ENCODE measurements around the gene TMA7B. TPM values are rescaled to one million over a fixed set of nuclear protein-coding genes. Genes with fewer than 3 reads are reported as not detected.

The TMA7B gene
- total RNA-seq, 1 donor from 2014 or later: 1.0 TPM

- Mint-ChIP-seq H3K4me1 (ENCODE audit: unreplicated experiment) (no peaks in the 10 kb centered on the region), H3K4me3 (ENCODE audit: unreplicated experiment) (no peak overlapping the region), H3K27ac (ENCODE audit: unreplicated experiment) (no peak overlapping the region), H3K36me3 (ENCODE audit: low read depth, unreplicated experiment) (no peaks in the 10 kb centered on the region), H3K9me3 (ENCODE audit: unreplicated experiment) (no peaks in the 10 kb centered on the region), H3K27me3 (ENCODE audit: unreplicated experiment) (no peaks in the 10 kb centered on the region)
- no peak for DNase-seq (ENCODE audit: low spot score)
- TF ChIP-seq CTCF (IDR thresholded peaks at IDR 0.05; ENCODE audit: unreplicated experiment): no peak
Observed at GRCh38 chr22:39980596-39980995, 20.4 kb downstream of the TMA7B start.

GRCh38 chr22:39983346-39983745 is 23.1 kb downstream of the TMA7B start:
- Mint-ChIP-seq H3K4me1 (ENCODE audit: unreplicated experiment) (no peaks in the 10 kb centered on the region), H3K36me3 (ENCODE audit: low read depth, unreplicated experiment) (no peaks in the 10 kb centered on the region), H3K27me3 (ENCODE audit: unreplicated experiment) (no peaks in the 10 kb centered on the region), H3K9me3 (ENCODE audit: unreplicated experiment) (no peaks in the 10 kb centered on the region), H3K27ac (ENCODE audit: unreplicated experiment) (no peak overlapping the region), H3K4me3 (ENCODE audit: unreplicated experiment) (no peak overlapping the region)
- no peak for TF ChIP-seq CTCF (IDR thresholded peaks at IDR 0.05; ENCODE audit: unreplicated experiment)
- DNase-seq (ENCODE audit: low spot score): no peak

- H3K4me3 Mint-ChIP-seq (ENCODE audit: unreplicated experiment): no peak overlapping the region
- DNase-seq (ENCODE audit: low spot score): no peak
Observed at GRCh38 chr22:39984006-39984405, 23.8 kb downstream of the TMA7B start.

GRCh38 chr22:39984746-39985145 is 24.5 kb downstream of the TMA7B start:
- no peak for DNase-seq (ENCODE audit: low spot score)
- Mint-ChIP-seq H3K4me3 (ENCODE audit: unreplicated experiment) (no peak overlapping the region), H3K36me3 (ENCODE audit: low read depth, unreplicated experiment) (no peaks in the 10 kb centered on the region), H3K27ac (ENCODE audit: unreplicated experiment) (no peak overlapping the region), H3K27me3 (ENCODE audit: unreplicated experiment) (peaks cover 2% of the 10 kb centered on the region), H3K9me3 (ENCODE audit: unreplicated experiment) (no peaks in the 10 kb centered on the region), H3K4me1 (ENCODE audit: unreplicated experiment) (no peaks in the 10 kb centered on the region)
- no peak for TF ChIP-seq CTCF (IDR thresholded peaks at IDR 0.05; ENCODE audit: unreplicated experiment)

More at GRCh38 chr22:39984006-39984405, 23.8 kb downstream of the TMA7B start:
- Mint-ChIP-seq H3K27ac (ENCODE audit: unreplicated experiment) (no peak overlapping the region), H3K36me3 (ENCODE audit: low read depth, unreplicated experiment) (no peaks in the 10 kb centered on the region), H3K27me3 (ENCODE audit: unreplicated experiment) (no peaks in the 10 kb centered on the region), H3K9me3 (ENCODE audit: unreplicated experiment) (no peaks in the 10 kb centered on the region), H3K4me1 (ENCODE audit: unreplicated experiment) (no peaks in the 10 kb centered on the region)
- TF ChIP-seq CTCF (IDR thresholded peaks at IDR 0.05; ENCODE audit: unreplicated experiment): no peak

GRCh38 chr22:39985383-39986035 is 25.3 kb downstream of the TMA7B start:
- H3K4me1 Mint-ChIP-seq (ENCODE audit: unreplicated experiment): no peaks in the 10 kb centered on the region
- H3K36me3 Mint-ChIP-seq (ENCODE audit: low read depth, unreplicated experiment): no peaks in the 10 kb centered on the region
- H3K9me3 Mint-ChIP-seq (ENCODE audit: unreplicated experiment): no peaks in the 10 kb centered on the region
- H3K4me3 Mint-ChIP-seq (ENCODE audit: unreplicated experiment): no peak overlapping the region
- H3K27me3 Mint-ChIP-seq (ENCODE audit: unreplicated experiment): peaks cover 2% of the 10 kb centered on the region
- TF ChIP-seq CTCF (IDR thresholded peaks at IDR 0.05; ENCODE audit: unreplicated experiment): no peak
- H3K27ac Mint-ChIP-seq (ENCODE audit: unreplicated experiment): no peak overlapping the region
- no peak for DNase-seq (ENCODE audit: low spot score)

Data from endothelial cell (in vitro differentiated cells).